AG04450 (cell line): ENCODE data around the gene KLHL29. TPM values are rescaled to one million over a fixed set of nuclear protein-coding genes. Genes with fewer than 3 reads are reported as not detected.

ENCODE experiments used
- CTCF ChIA-PET: fragments of 300-600, 350-600 bp; formaldehyde crosslinking; extraction: SDS; loops from one replicate; lab custom pipeline; 2022; ENCODE audit warnings: antibody characterized with exemption, inconsistent platforms; lab: Charles Lee
- POLR2A ChIA-PET: fragments of 350-600 bp; formaldehyde crosslinking; extraction: SDS; loops from one replicate; lab custom pipeline; 2021; ENCODE audit warnings: antibody characterized with exemption, inconsistent platforms; lab: Yijun Ruan, JAX
- DNase-seq: peaks from one replicate; pipeline ENCODE4 v3.0.0-alpha.2; 2011; ENCODE audit warnings: low read depth, low spot score
- H3K27ac ChIP-seq: one replicate; pipeline ENCODE4 v1.5.1; 2012; ENCODE audit warnings: low read depth, low read length, control low read depth
- H3K27me3 ChIP-seq: one replicate; pipeline ENCODE4 v1.6.0; 2012; ENCODE audit warnings: low read length; ENCODE audit not compliant: control insufficient read depth, insufficient read depth
- H3K4me3 ChIP-seq: 2 replicates; pipeline ENCODE4 v1.5.1; 2011; ENCODE audit warnings: mild to moderate bottlenecking, low read depth, low read length, control low read depth
- H3K9me3 ChIP-seq: 2 replicates; pipeline ENCODE4 v1.5.1; 2012; ENCODE audit warnings: low read length; ENCODE audit not compliant: control insufficient read depth, insufficient read depth
- polyA plus RNA-seq: library from polyadenylated mRNA; depleted of rRNA; stranded (reverse); fragments of >200 nt; gene quantifications from 2 replicates; pipeline ENCODE4 v1.2.3, GENCODE V29; 2011
- TF ChIP-seq, protein P1 (sequence below): IDR thresholded peaks from 2 replicates; pipeline ENCODE4 v1.5.1; 2011; ENCODE audit warnings: low read depth, low read length, control low read depth, inconsistent platforms

Gene KLHL29
- polyA plus RNA-seq, 1 experiment: 3.6 TPM

DNA sequence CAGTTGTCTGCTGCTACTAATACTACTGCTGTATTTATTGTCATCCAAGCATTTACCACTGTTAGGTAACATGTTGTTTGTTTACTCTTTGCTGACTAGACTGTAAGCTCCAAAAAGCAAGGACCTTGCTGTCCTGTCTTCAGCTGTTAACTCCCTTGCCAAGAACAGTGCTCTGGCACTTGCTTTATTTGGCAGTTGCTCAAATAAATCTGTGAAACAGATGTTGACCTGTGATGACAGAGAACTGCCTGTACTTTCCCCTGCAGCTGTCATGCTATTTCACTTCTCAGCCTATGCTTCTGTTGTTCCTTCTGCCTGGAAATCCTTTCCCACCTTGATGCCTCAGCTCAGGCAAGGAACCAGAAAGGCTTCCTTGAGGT is 360.7 kb downstream of the KLHL29 start:
- no peak for DNase-seq
- Histone ChIP-seq H3K9me3 (no peaks in the 10 kb centered on the region), H3K27ac (no peak overlapping the region), H3K27me3 (no peaks in the 10 kb centered on the region), H3K4me3 (no peak overlapping the region)
- POLR2A ChIA-PET: no interaction called here
- CTCF ChIA-PET: no interaction called here
- TF ChIP-seq, protein P1, sequence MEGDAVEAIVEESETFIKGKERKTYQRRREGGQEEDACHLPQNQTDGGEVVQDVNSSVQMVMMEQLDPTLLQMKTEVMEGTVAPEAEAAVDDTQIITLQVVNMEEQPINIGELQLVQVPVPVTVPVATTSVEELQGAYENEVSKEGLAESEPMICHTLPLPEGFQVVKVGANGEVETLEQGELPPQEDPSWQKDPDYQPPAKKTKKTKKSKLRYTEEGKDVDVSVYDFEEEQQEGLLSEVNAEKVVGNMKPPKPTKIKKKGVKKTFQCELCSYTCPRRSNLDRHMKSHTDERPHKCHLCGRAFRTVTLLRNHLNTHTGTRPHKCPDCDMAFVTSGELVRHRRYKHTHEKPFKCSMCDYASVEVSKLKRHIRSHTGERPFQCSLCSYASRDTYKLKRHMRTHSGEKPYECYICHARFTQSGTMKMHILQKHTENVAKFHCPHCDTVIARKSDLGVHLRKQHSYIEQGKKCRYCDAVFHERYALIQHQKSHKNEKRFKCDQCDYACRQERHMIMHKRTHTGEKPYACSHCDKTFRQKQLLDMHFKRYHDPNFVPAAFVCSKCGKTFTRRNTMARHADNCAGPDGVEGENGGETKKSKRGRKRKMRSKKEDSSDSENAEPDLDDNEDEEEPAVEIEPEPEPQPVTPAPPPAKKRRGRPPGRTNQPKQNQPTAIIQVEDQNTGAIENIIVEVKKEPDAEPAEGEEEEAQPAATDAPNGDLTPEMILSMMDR: no peak

- TF ChIP-seq, protein P1: no peak
- H3K27ac ChIP-seq: no peak overlapping the region
- H3K9me3 ChIP-seq: no peaks in the 10 kb centered on the region
- ChIA-PET POLR2A (no interaction called here), CTCF (no interaction called here)
- no peaks in the 10 kb centered on the region for H3K27me3 ChIP-seq
- DNase-seq: no peak
- no peak overlapping the region for H3K4me3 ChIP-seq
These were observed 361.3 kb downstream of the KLHL29 start for GRCh38 chr2:23746141-23746863.

DNA sequence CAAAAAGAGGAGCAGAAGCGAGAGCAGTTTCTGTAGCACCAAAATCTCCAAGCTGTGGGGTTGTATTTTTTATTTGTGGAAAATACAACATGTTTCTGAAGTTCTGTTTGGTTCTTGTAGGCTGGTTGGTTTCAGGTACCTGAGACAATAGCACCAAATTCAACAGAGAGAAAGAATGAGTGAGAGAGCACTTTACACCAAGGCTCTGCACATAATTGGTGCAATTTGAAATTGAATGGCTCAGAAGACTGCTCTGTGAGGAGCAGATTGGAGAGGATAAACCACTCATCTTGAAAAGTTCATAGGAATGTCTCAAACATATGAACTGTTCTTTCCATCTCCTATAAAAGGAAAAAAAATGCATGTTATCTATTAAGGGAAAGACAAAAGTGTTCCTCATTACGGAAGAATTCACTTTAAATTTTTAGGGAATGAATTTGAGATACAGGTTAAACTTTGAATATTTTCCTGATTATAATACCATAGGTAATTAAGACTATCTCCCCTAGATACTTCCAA is 366.8 kb downstream of the KLHL29 start:
- H3K27ac ChIP-seq: no peak overlapping the region

GRCh38 chr2:23753291-23754010 is 368.5 kb downstream of the KLHL29 start:
- Histone ChIP-seq H3K4me3 (no peak overlapping the region), H3K9me3 (no peaks in the 10 kb centered on the region), H3K27me3 (no peaks in the 10 kb centered on the region), H3K27ac (no peak overlapping the region)
- ChIA-PET POLR2A (no interaction called here), CTCF (no interaction called here)
- no peak for DNase-seq
- TF ChIP-seq, protein P1: no peak

More for the DNA sequence above, 366.8 kb downstream of the KLHL29 start:
- POLR2A ChIA-PET: no interaction called here
- CTCF ChIA-PET: no interaction called here
- Histone ChIP-seq H3K27me3 (no peaks in the 10 kb centered on the region), H3K9me3 (no peaks in the 10 kb centered on the region), H3K4me3 (no peak overlapping the region)
- no peak for DNase-seq
- TF ChIP-seq, protein P1: no peak

- TF ChIP-seq, protein P1: no peak
- no peak overlapping the region for H3K4me3 ChIP-seq
- H3K9me3 ChIP-seq: no peaks in the 10 kb centered on the region
- DNase-seq: no peak
- no peaks in the 10 kb centered on the region for H3K27me3 ChIP-seq
- H3K27ac ChIP-seq: no peak overlapping the region
- CTCF ChIA-PET: interaction anchor here (0.6 kb wide), 1 partner anchor 70 kb away, joined by 5 read pairs; no protein-coding TSS in a partner anchor
- POLR2A ChIA-PET: no interaction called here
These were observed 370.0 kb downstream of the KLHL29 start for GRCh38 chr2:23754970-23755369.
